Chondrocyte (in vitro differentiated cells): ENCODE measurements around the gene NR1I3. TPM values are rescaled to one million over a fixed set of nuclear protein-coding genes. Genes with fewer than 3 reads are reported as not detected.

ENCODE experiments used
- DNase-seq: peaks from one replicate; pipeline ENCODE4 v3.0.0; 2021; ENCODE audit warnings: mixed read lengths, low spot score
- H3K27ac Mint-ChIP-seq: one replicate; pipeline ENCODE4 v1.8.0; 2021; ENCODE audit warnings: mild to moderate bottlenecking, moderate library complexity, mixed read lengths; ENCODE audit not compliant: unreplicated experiment
- H3K27me3 Mint-ChIP-seq: 2 replicates; pipeline ENCODE4 v1.8.0; 2021; ENCODE audit warnings: low read depth, mixed read lengths
- H3K36me3 Mint-ChIP-seq: 2 replicates; pipeline ENCODE4 v1.8.0; 2021; ENCODE audit warnings: low read depth, mixed read lengths
- H3K4me1 Mint-ChIP-seq: 2 replicates; pipeline ENCODE4 v1.8.0; 2021; ENCODE audit warnings: low read depth, mild to moderate bottlenecking, mixed read lengths
- H3K4me3 Mint-ChIP-seq: one replicate; pipeline ENCODE4 v1.8.0; 2021; ENCODE audit warnings: mild to moderate bottlenecking, moderate library complexity, mixed read lengths; ENCODE audit not compliant: unreplicated experiment
- H3K9me3 Mint-ChIP-seq: 2 replicates; pipeline ENCODE4 v1.8.0; 2021; ENCODE audit warnings: low read depth, mixed read lengths
- long read RNA-seq: library from polyadenylated mRNA; stranded (forward); transcript quantifications from one replicate; pipeline ENCODE4 v2.0.0, GENCODE V29; 2021
- total RNA-seq: library from RNA; stranded (reverse); gene quantifications from 3 replicates; pipeline ENCODE4 v1.2.1, GENCODE V29; 2021
- TF ChIP-seq, protein P1 (sequence below): fragments of 200-600 bp; sonication (generic); IDR thresholded peaks from 2 replicates; pipeline ENCODE4 v1.5.0; 2021; ENCODE audit warnings: antibody characterized with exemption, mild to moderate bottlenecking, moderate library complexity

Gene NR1I3, protein sequence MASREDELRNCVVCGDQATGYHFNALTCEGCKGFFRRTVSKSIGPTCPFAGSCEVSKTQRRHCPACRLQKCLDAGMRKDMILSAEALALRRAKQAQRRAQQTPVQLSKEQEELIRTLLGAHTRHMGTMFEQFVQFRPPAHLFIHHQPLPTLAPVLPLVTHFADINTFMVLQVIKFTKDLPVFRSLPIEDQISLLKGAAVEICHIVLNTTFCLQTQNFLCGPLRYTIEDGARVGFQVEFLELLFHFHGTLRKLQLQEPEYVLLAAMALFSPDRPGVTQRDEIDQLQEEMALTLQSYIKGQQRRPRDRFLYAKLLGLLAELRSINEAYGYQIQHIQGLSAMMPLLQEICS
- not detected in 3 replicates for total RNA-seq
- long read RNA-seq: 0 reads

DNA sequence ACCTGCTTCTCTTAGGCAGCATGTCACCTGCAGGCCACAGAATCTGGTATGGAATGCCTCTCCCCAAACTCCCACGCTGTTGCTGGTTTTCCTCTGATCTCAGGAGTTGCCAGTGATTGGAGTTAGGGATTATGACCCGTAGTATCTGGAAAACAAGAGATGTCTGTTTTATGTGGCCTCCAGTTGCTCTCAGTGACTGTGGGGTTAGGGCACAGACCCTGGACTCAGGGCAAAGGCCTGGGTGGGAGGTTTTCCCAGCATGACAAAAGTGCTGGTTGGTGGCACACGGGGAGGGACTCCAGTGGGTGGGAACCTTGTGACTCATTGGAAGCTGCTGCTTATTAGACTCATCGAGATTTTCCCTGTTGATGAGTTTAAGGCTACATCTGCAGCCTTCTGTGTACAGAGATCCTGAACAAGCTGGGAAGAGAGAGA lies at the start of gene NR1I3:
NR1I3 (minus strand) TSS at position 165 of the 435 bp plus-strand sequence. CDS start 1,638 bp downstream, outside the sequence.
- Mint-ChIP-seq H3K4me3 (no peak within 1 kb of the TSS), H3K4me1 (no peaks in the 10 kb centered on the region), H3K27me3 (peaks cover 5% of the 10 kb centered on the region), H3K9me3 (no peaks in the 10 kb centered on the region), H3K36me3 (no peaks in the 10 kb centered on the region), H3K27ac (no peak within 1 kb of the TSS)
- no peak for DNase-seq
- TF ChIP-seq, protein P1, sequence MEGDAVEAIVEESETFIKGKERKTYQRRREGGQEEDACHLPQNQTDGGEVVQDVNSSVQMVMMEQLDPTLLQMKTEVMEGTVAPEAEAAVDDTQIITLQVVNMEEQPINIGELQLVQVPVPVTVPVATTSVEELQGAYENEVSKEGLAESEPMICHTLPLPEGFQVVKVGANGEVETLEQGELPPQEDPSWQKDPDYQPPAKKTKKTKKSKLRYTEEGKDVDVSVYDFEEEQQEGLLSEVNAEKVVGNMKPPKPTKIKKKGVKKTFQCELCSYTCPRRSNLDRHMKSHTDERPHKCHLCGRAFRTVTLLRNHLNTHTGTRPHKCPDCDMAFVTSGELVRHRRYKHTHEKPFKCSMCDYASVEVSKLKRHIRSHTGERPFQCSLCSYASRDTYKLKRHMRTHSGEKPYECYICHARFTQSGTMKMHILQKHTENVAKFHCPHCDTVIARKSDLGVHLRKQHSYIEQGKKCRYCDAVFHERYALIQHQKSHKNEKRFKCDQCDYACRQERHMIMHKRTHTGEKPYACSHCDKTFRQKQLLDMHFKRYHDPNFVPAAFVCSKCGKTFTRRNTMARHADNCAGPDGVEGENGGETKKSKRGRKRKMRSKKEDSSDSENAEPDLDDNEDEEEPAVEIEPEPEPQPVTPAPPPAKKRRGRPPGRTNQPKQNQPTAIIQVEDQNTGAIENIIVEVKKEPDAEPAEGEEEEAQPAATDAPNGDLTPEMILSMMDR: no peak

DNA sequence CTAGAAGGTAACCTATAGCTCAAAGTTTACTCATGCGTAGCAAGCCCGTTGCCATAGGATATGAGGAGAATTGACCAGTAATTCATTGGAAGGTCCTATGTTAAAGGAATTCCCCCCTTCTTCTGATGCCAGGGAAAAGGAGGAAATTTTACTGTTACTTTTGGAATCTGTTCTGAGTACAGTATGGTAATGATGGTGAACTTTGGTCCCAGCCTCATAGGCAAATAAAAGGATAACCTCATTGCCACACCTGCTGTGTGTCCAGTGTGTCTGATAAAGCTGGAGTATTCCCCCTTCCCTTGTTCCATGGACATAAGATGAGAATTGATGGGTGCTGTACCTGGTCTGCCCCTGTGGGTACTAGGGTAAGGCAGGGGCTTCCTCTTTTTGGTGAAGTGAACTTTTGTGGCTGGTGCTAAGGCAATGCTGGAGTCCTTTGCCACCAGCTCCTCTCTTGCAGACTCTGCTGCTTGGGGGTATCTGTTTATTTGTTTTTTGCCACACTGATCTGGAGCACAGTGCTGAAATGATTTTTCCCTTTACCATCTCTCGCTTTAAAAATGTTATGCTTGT lies 49.6 kb upstream of the NR1I3 start:
- Mint-ChIP-seq H3K27me3 (peaks cover 35% of the 10 kb centered on the region), H3K9me3 (no peaks in the 10 kb centered on the region), H3K4me3 (no peak overlapping the region), H3K36me3 (no peaks in the 10 kb centered on the region), H3K4me1 (no peaks in the 10 kb centered on the region), H3K27ac (no peak overlapping the region)
- DNase-seq: no peak
- TF ChIP-seq, protein P1: no peak

DNA sequence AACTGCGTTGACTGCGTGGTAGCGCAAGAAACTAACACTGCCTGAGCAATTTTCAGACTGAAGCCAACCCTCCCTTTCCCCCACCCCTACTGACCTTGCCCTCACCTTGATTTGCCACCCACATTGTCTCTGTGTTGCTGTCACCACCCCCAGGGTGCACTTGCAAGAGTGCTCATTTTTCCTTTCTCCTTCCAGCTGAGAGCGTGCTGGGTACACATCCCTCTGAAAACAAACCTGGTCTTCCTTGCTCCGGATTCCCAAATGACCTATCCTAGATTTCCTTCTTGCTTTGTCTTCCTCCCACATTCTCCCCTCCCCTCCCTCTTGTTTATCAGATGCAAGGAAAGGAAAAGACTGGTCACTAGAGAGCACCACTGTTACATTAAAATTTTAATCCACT lies 47.5 kb upstream of the NR1I3 start:
- Mint-ChIP-seq H3K36me3 (no peaks in the 10 kb centered on the region), H3K27me3 (peaks cover 38% of the 10 kb centered on the region), H3K9me3 (no peaks in the 10 kb centered on the region), H3K4me3 (no peak overlapping the region), H3K4me1 (no peaks in the 10 kb centered on the region), H3K27ac (no peak overlapping the region)
- TF ChIP-seq, protein P1: no peak
- no peak for DNase-seq

DNA sequence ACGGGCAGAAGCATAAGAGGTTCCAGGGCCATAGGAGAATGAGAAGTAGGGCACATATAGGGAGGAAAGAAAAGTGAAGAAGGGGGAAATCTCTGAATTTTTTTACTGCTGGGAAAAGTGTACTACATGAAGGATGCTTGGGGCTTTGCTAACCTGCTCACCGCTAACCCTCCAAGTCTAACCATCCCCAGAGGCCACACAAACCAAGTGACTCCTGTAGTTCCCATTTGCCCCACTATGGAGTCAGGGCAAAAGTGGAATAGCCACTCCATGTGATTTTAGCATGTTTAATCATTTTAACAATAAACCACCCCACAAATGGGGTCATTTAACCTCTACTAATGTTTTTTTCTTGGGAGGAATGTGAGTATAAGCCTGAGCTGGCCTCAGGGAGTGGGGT lies 47.1 kb upstream of the NR1I3 start:
- H3K27me3 Mint-ChIP-seq: peaks cover 42% of the 10 kb centered on the region
- no peak overlapping the region for H3K4me3 Mint-ChIP-seq
- DNase-seq: no peak
- H3K27ac Mint-ChIP-seq: no peak overlapping the region
- H3K4me1 Mint-ChIP-seq: no peaks in the 10 kb centered on the region
- peaks cover 3% of the 10 kb centered on the region for H3K36me3 Mint-ChIP-seq
- H3K9me3 Mint-ChIP-seq: no peaks in the 10 kb centered on the region
- TF ChIP-seq, protein P1: no peak

DNA sequence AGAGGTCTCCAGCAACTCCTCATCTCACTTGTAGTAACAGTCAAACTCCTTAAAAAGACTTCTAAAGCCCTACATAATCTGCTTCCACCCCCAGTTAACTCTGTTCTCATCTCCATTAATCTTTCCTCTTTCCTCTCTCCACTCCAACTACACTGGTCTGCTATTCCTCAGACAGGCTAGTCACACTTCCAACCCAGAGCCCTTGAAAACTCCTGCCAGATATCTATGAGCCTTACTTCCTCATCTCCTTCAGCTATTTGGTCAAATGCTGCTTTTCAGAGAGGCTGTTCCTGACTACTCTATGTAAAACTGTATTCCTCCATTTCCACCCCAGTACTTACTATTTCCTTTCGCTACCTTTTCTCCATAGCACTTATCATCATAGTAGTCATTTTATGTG lies 45.0 kb upstream of the NR1I3 start:
- peaks cover 55% of the 10 kb centered on the region for H3K27me3 Mint-ChIP-seq
- H3K4me1 Mint-ChIP-seq: no peaks in the 10 kb centered on the region
- no peak overlapping the region for H3K4me3 Mint-ChIP-seq
- no peak for DNase-seq
- TF ChIP-seq, protein P1: no peak
- H3K27ac Mint-ChIP-seq: no peak overlapping the region
- H3K36me3 Mint-ChIP-seq: peaks cover 3% of the 10 kb centered on the region
- no peaks in the 10 kb centered on the region for H3K9me3 Mint-ChIP-seq
